GM18951 (cell line): ENCODE results near the gene SDSL.

Experiments used
- POLR2A ChIP-seq: IDR thresholded peaks from 4 replicates; pipeline ENCODE4 v1.6.1; 2011; ENCODE audit warnings: mild to moderate bottlenecking; ENCODE audit not compliant: insufficient read length, insufficient read depth; ENCODE audit errors: extremely low read depth
- in situ Hi-C: fragments of 300-500 bp; cut with MboI; formaldehyde crosslinking; loops from one replicate; pipeline ENCODE4 v1.12.0; 2022; ENCODE audit warnings: low sequenced_read_pairs, mixed read lengths, inconsistent platforms; ENCODE audit not compliant: unreplicated experiment

The SDSL gene, protein sequence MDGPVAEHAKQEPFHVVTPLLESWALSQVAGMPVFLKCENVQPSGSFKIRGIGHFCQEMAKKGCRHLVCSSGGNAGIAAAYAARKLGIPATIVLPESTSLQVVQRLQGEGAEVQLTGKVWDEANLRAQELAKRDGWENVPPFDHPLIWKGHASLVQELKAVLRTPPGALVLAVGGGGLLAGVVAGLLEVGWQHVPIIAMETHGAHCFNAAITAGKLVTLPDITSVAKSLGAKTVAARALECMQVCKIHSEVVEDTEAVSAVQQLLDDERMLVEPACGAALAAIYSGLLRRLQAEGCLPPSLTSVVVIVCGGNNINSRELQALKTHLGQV

DNA sequence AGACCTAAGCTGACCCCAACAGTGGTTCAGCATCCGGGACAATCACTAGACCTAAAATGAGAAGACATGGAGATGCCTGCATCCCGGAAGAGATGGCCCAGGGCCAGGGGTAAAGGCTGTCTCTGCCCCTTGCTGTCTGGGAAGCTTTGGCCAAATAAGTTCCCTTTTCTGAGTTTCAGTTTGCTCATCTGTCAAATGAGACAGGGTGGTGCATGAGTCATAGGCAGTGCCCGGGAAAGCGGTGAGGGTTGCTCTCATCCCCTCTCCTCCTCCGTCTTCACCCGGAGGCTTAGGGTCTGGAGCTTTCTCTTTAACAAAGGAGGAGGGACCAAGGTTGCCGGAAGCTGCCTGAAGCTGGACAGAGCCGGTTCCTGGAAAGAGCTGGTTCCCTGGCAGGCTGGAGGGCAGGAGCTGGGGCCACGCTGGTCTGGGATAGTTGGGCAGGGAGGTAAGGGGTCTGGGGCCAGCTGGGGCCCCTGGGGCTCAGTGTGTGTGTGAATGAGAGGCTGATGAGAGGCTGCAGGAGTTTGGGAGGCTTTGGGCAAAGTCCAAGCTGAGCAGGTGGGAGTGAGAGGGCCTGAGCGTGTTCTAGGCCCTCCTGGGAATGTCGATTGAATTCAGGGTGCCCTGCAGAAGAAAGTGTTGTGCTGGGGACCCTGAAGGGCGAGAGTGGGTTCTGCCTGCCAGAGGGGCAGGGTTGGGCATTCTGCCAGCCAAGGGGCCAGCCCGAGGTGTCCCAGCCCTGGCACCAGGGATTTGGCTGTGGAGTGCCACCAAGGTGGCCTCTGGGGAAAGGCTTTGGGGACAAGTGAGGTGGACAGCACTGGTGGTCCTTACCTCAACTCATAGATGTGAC, at the start of gene SDSL:
Gene SDSL, plus strand, starts transcription at position 351 of the 856 bp plus-strand sequence. CDS start 5,603 bp downstream, outside the sequence.
- in situ Hi-C loops: no loop called here
- TF ChIP-seq POLR2A: peak; percentile 62

DNA sequence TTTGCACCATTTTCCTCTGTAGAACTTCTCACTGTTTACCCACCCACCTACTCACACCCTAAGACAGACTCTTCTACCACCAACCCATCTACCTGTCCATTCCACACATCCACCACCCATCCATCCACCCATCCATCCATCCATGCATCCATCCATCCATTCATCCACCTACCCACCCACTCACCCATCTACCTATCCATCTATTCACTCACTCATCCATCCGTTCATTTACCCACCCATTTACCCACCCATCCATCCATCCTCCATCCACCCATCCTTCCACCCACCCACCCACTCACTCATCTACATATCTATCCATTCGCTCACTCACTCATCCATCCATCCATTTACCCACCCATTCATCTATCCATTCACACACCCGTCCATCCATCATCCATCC, 48.7 kb upstream of the SDSL start:
- TF ChIP-seq POLR2A: no peak
- in situ Hi-C loops: no loop called here

DNA sequence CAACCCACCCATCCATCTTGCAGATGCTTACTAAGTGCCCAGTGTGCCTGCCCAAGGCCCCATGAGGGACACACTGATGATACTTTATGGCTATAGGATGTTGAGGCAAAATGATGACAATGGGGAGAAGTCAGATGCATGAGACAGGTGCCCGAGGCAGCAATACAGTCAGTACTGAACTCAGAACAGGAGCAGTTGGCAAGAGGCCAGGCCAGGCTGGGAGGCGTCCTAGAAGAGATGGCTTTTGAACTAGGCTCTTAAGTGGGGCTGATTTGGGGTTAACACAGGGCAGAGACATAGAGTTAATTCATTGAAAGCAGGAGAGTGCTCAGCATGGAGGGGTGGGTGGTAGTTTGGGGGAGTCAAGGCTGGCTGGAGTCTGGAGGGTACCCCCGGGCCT, 48.2 kb upstream of the SDSL start:
- TF ChIP-seq POLR2A: no peak
- in situ Hi-C loops: no loop called here

DNA sequence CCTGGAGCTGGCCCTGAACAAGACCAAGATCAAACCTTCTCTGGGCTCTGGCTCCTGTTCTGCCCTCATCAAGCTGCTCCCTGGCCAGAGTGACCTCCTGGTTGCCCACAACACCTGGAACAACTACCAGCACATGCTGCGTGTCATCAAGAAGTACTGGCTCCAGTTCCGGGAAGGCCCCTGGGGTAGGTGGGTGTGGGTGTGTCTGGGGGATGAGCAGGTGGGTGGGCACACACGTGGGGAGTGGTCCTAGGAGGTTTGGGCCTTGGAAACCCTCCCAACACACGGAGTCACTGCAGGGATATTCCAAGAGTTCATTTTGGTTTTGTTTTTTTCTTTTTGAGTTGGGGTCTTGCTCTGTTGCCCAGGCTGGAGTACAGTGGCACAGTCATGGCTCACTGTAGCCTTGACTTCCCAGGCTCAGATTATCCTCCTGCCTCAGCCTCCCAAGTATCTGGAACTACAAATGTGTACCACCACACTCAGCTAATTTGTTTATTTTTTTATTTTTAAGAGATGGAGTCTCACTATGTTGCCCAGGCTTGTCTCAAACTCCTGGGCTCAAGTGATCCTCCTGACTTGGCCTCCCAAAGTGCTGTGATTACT, 47.3 kb upstream of the SDSL start:
- in situ Hi-C loops: no loop called here
- no peak for TF ChIP-seq POLR2A

DNA sequence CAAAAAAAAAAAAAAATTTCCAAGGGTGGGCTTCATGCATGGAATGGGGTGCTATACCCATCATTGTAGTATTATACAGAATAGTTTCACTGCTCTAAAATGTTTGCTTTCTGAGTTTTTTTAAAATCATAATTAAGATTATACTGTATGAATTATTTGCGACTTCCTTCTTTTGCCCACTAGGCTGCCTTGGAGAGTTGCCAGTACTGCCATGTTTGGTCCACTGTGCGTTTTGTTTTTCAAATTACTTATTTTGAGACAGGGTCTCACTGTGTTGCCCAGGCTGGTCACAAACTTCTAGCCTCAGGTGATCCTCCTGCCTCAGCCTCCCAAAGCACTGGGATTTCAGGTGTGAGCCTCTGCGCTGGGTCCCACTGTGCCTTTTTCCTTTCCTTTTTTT, 43.9 kb upstream of the SDSL start:
- TF ChIP-seq POLR2A: no peak
- in situ Hi-C loops: no loop called here

DNA sequence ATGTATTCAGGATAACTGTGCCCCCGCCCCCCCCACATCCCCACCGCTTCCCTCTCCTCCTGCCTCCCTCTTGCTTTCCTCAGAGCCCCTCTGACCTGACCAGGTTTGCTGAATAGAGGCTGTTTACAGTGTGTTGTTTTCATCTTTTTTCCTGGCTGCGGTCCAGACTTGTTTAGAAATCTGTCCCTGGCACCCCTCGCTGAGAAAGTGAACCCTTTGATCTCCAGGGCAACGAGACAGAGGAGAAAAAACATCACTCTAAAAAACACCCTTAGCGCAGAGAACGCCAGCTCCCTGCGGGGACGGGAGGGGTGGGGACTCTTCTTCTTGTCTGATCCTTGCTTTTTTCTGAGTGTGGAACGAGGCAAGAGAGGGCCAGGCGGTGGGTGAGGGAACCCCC, 41.0 kb upstream of the SDSL start:
- no peak for TF ChIP-seq POLR2A
- in situ Hi-C loops: no loop called here

DNA sequence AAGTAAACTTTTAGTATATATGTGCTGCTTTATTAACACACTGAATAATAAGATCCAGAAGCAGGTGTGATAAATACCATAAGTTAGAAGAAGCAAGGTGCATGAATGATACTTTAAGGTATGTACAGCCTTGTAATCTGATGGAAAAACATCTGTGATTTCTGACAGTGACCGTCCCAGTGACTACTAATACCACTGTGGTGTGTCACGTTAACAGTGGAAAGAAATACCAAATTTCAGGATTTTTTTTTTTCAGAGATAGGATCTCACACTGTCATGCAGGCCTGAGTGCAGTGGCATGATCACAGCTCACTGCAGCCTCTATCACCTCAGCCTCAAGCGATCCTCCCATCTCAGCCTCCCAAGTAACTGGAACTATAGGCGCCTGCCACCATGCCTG, 40.0 kb upstream of the SDSL start:
- in situ Hi-C loops: no loop called here
- TF ChIP-seq POLR2A: no peak

DNA sequence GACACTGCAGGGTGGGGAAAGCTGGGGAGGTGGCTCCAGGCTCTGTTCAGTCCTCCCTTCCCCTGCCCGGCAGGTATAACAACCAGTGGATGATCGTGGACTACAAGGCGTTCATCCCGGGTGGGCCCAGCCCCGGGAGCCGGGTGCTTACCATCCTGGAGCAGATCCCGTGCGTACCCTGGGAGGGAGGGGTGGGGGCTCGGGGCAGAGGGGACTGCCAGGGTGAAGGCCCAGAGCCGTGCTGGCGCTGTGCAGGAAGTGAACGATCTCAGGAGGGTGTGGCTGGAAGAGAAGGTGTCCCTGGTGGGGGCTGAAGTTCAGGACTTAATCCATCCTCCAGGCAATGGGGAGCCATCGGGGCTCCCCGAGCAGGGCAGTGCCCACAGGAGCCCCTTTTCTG, 37.4 kb upstream of the SDSL start:
- no peak for TF ChIP-seq POLR2A
- in situ Hi-C loops: no loop called here

DNA sequence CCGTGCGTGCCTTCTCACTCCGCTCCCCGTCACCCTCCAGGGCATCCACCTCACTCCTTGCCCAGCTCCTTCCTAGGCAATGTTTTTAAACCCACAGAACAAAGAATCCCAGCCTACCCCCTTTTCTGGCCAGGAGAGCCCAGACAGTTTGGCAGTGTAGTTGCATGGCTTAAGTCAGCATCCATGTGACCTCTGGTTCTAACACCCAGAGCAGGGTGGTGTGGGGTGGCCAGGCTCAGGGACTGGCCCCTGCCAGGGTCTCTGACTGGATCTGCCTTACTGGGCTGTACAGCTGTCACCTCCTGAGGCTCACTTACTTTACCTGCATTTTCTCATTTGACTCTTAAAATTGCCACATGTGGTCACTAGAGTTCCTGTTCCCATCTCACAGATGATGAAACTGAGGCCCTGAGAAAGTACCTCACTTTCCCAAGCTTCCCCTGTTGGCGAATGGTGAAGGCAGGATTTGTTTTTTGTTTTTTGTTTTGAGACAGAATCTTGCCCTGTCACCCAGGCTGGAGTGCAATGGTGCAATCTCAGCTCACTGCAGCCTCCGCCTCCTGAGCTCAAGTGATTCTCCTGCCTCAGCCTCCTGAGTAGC, 36.8 kb upstream of the SDSL start:
- TF ChIP-seq POLR2A: no peak
- in situ Hi-C loops: no loop called here

DNA sequence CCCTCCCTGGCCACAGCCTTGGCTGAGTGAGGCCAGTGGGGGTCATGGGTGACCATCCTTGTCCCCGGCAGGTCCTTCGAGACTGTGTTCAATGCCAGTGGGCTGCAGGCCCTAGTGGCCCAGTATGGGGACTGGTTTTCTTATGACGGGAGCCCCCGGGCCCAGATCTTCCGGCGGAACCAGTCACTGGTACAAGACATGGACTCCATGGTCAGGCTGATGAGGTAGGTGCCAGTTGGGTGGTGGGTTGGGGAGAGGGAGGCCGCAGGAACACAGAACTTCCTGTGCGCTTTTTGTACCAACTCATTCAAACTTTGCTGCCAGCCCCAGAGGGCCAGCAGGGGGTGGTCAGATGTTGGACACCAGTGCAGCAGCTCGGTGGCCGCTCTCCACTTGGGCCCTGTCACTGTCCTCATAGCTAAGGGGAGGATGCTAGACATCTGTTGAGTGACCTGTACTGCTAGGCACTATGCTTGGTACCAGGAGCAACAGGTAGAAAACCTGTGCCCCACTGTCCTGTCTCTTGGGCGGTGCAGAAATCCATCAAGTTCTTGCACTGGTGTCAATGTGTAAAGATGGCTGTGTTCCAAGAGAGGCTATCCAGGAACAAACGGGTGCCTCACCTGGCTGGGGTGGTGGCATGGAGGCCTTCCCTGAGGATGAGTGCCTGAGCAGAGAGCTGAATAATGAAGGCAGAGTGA, 35.2 kb upstream of the SDSL start:
- in situ Hi-C loops: no loop called here

DNA sequence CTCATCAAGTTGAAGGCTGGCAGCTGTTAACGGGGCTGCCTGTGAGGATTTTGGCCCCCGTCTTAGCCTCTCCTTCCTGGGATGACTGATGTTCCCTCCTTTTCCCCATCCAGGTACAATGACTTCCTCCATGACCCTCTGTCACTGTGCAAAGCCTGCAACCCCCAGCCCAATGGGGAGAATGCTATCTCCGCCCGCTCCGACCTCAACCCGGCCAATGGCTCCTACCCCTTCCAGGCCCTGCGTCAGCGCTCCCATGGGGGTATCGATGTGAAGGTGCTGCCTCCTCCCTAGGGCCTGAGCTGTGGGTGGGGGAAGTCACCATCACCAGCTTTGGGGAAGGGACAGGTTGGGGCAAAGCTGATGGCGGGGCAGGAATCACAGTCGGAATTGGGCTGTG, 34.5 kb upstream of the SDSL start:
- TF ChIP-seq POLR2A: no peak
- in situ Hi-C loops: no loop called here

More for the DNA sequence above, 35.2 kb upstream of the SDSL start:
- TF ChIP-seq POLR2A: no peak

DNA sequence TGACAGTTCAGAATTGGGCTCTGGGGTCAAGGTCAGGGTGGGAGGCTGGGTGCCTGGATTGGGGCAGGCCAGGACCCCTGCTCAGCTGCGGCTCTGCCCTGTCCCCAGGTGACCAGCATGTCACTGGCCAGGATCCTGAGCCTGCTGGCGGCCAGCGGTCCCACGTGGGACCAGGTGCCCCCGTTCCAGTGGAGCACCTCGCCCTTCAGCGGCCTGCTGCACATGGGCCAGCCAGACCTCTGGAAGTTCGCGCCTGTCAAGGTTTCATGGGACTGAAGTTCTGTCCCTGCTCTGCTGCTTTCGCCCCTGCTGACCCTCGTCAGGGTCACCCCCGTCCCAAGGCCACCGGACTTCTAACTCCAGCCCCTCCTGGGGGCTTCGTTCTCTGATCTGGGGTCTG, 33.8 kb upstream of the SDSL start:
- in situ Hi-C loops: no loop called here
- no peak for TF ChIP-seq POLR2A
